GM23338 (cell line): ENCODE data around the gene CD63. TPM values are rescaled to one million over a fixed set of nuclear protein-coding genes. Genes with fewer than 3 reads are reported as not detected.

ENCODE experiments used
- ATAC-seq: fragments of 200-7000 bp; cut with Tn5 transposase; 3 replicates; pipeline ENCODE4 v1.9.1; 2020
- DNase-seq: peaks from one replicate; pipeline ENCODE4 v3.0.0-alpha.2; 2015; ENCODE audit warnings: low spot score
- H2AFZ ChIP-seq: fragments of 200-600 bp; sonication (generic); 2 replicates; pipeline ENCODE4 v1.8.0; 2016; ENCODE audit warnings: antibody characterized with exemption, mild to moderate bottlenecking, moderate library complexity
- H3F3A ChIP-seq: fragments of 200-600 bp; sonication (generic); replicated peaks from 2 replicates; pipeline ENCODE4 v1.8.0; 2017; ENCODE audit warnings: antibody characterized with exemption, mixed run types, low read depth
- H3K27ac ChIP-seq: fragments of 200-600 bp; sonication (generic); 2 replicates; pipeline ENCODE4 v1.6.1; 2016; ENCODE audit warnings: low read depth
- H3K27me3 ChIP-seq: fragments of 200-600 bp; sonication (generic); 2 replicates; pipeline ENCODE4 v1.8.0; 2016; ENCODE audit warnings: mild to moderate bottlenecking, mixed run types, moderate library complexity; ENCODE audit not compliant: insufficient read depth
- H3K36me3 ChIP-seq: fragments of 200-600 bp; sonication (generic); 2 replicates; pipeline ENCODE4 v1.8.0; 2016; ENCODE audit warnings: mild to moderate bottlenecking; ENCODE audit not compliant: insufficient read depth
- H3K4me1 ChIP-seq: fragments of 200-600 bp; sonication (generic); 2 replicates; pipeline ENCODE4 v1.8.0; 2016; ENCODE audit warnings: mild to moderate bottlenecking, moderate library complexity; ENCODE audit not compliant: insufficient read depth
- H3K4me2 ChIP-seq: fragments of 200-600 bp; sonication (generic); 2 replicates; pipeline ENCODE4 v1.7.1; 2017; ENCODE audit warnings: mixed run types
- H3K4me3 ChIP-seq: fragments of 200-600 bp; sonication (generic); 2 replicates; pipeline ENCODE4 v1.6.1; 2016; ENCODE audit warnings: mixed run types
- H3K79me2 ChIP-seq: fragments of 200-600 bp; sonication (generic); replicated peaks from 2 replicates; pipeline ENCODE4 v1.8.0; 2017; ENCODE audit warnings: mild to moderate bottlenecking; ENCODE audit not compliant: insufficient read depth
- H3K9me2 ChIP-seq: fragments of 200-600 bp; sonication (generic); 2 replicates; pipeline ENCODE4 v1.8.0; 2017; ENCODE audit not compliant: insufficient read depth
- H4K20me1 ChIP-seq: fragments of 200-600 bp; sonication (generic); replicated peaks from 2 replicates; pipeline ENCODE4 v1.8.0; 2017; ENCODE audit warnings: mild to moderate bottlenecking; ENCODE audit not compliant: insufficient read depth
- H3K27ac Mint-ChIP-seq: 2 replicates; pipeline ENCODE4 v1.8.0; 2020; ENCODE audit warnings: inconsistent platforms, mild to moderate bottlenecking, moderate library complexity, mixed read lengths
- H3K27me3 Mint-ChIP-seq: 3 replicates; pipeline ENCODE4 v1.8.0; 2022; ENCODE audit warnings: low read depth, mild to moderate bottlenecking, moderate library complexity, mixed read lengths, inconsistent platforms; ENCODE audit not compliant: insufficient read depth, poor library complexity
- H3K36me3 Mint-ChIP-seq: 3 replicates; pipeline ENCODE4 v1.8.0; 2021; ENCODE audit warnings: low read depth, mild to moderate bottlenecking, inconsistent platforms, moderate library complexity, mixed read lengths
- H3K4me1 Mint-ChIP-seq: 3 replicates; pipeline ENCODE4 v1.8.0; 2020; ENCODE audit warnings: mild to moderate bottlenecking, inconsistent platforms, mixed read lengths
- H3K4me3 Mint-ChIP-seq: 3 replicates; pipeline ENCODE4 v1.8.0; 2021; ENCODE audit warnings: moderate library complexity, mild to moderate bottlenecking, inconsistent platforms, mixed read lengths
- H3K9me3 Mint-ChIP-seq: 3 replicates; pipeline ENCODE4 v1.8.0; 2020; ENCODE audit warnings: moderate library complexity, mild to moderate bottlenecking, inconsistent platforms, mixed read lengths
- CREB1 ChIP-seq: fragments of 250-450 bp; sonication (Bioruptor Pico); IDR thresholded peaks from 2 replicates; pipeline ENCODE4 v1.5.0; 2020; ENCODE audit warnings: low read depth, mild to moderate bottlenecking, moderate library complexity
- EZH2 ChIP-seq: fragments of 200-600 bp; sonication (generic); IDR thresholded peaks from one replicate; pipeline ENCODE4 v1.8.0; 2017; ENCODE audit warnings: antibody characterized with exemption, mild to moderate bottlenecking, low read depth; ENCODE audit not compliant: unreplicated experiment
- EZH2phosphoT487 ChIP-seq: fragments of 200-600 bp; sonication (generic); IDR thresholded peaks from one replicate; pipeline ENCODE4 v1.8.1; 2018; ENCODE audit warnings: antibody characterized with exemption; ENCODE audit not compliant: unreplicated experiment
- JUNB ChIP-seq: IDR thresholded peaks from one replicate; pipeline ENCODE4 v1.6.1; 2016; ENCODE audit warnings: antibody characterized with exemption; ENCODE audit not compliant: unreplicated experiment
- NANOG ChIP-seq: IDR thresholded peaks from 2 replicates; pipeline ENCODE4 v1.6.1; 2016; ENCODE audit warnings: antibody characterized with exemption, borderline replicate concordance
- POLR2AphosphoS5 ChIP-seq: IDR thresholded peaks from 2 replicates; pipeline ENCODE4 v1.6.1; 2016; ENCODE audit warnings: antibody characterized with exemption, low read depth
- STAT1 ChIP-seq: IDR thresholded peaks from one replicate; pipeline ENCODE4 v1.6.1; 2016; ENCODE audit warnings: antibody characterized with exemption; ENCODE audit not compliant: unreplicated experiment
- ZNF114 ChIP-seq: fragments of 250-450 bp; sonication (Bioruptor Pico); IDR thresholded peaks from 2 replicates; pipeline ENCODE4 v1.5.0; 2020; ENCODE audit warnings: mild to moderate bottlenecking, moderate library complexity
- ZNF331 ChIP-seq: fragments of 250-450 bp; sonication (Bioruptor Pico); IDR thresholded peaks from 2 replicates; pipeline ENCODE4 v1.5.0; 2020; ENCODE audit warnings: low read depth, mild to moderate bottlenecking, moderate library complexity
- polyA plus RNA-seq: library from polyadenylated mRNA; unstranded; fragments of >200 nt; fragmentation: Nextera tagmentation; extraction: Ambion mirVana; gene quantifications from 2 replicates; pipeline ENCODE4 v1.2.1, GENCODE V29; 2016
- total RNA-seq: library from RNA; depleted of rRNA; stranded (reverse); fragments of >200 nt; shearing (Covaris generic); gene quantifications from 2 replicates; pipeline ENCODE4 v1.2.3, GENCODE V29; 2014
- TF ChIP-seq, protein P1 (sequence below): fragments of 250-450 bp; sonication (Bioruptor Pico); IDR thresholded peaks from 2 replicates; pipeline ENCODE4 v1.5.0; 2020; ENCODE audit warnings: mild to moderate bottlenecking, moderate library complexity
- TF ChIP-seq, protein P2 (sequence below), 2 experiments: fragments of 200-600 bp in 1 of 2; sonication (generic) in 1 of 2; conservative IDR thresholded peaks; 2 replicates each; pipeline versions ENCODE4 v1.5.1 to v1.6.1; 2016 to 2017; ENCODE audit warnings: antibody characterized with exemption in 2 of 2, low read depth in 2 of 2, mild to moderate bottlenecking in 2 of 2, moderate library complexity in 1 of 2
- TF ChIP-seq, protein P3 (sequence below): IDR thresholded peaks from one replicate; pipeline ENCODE4 v1.6.1; 2018; ENCODE audit warnings: antibody characterized with exemption; ENCODE audit not compliant: unreplicated experiment
- TF ChIP-seq, protein P4 (sequence below): IDR thresholded peaks from 2 replicates; pipeline ENCODE4 v1.6.1; 2016; ENCODE audit warnings: antibody characterized with exemption

CD63 gene
- total and polyA plus RNA-seq, 2 experiments from 2014 or later: 294 to 685 TPM

GRCh38 chr12:55727643-55728185, 1.1 kb downstream of the CD63 start:
- TF ChIP-seq, protein P1, sequence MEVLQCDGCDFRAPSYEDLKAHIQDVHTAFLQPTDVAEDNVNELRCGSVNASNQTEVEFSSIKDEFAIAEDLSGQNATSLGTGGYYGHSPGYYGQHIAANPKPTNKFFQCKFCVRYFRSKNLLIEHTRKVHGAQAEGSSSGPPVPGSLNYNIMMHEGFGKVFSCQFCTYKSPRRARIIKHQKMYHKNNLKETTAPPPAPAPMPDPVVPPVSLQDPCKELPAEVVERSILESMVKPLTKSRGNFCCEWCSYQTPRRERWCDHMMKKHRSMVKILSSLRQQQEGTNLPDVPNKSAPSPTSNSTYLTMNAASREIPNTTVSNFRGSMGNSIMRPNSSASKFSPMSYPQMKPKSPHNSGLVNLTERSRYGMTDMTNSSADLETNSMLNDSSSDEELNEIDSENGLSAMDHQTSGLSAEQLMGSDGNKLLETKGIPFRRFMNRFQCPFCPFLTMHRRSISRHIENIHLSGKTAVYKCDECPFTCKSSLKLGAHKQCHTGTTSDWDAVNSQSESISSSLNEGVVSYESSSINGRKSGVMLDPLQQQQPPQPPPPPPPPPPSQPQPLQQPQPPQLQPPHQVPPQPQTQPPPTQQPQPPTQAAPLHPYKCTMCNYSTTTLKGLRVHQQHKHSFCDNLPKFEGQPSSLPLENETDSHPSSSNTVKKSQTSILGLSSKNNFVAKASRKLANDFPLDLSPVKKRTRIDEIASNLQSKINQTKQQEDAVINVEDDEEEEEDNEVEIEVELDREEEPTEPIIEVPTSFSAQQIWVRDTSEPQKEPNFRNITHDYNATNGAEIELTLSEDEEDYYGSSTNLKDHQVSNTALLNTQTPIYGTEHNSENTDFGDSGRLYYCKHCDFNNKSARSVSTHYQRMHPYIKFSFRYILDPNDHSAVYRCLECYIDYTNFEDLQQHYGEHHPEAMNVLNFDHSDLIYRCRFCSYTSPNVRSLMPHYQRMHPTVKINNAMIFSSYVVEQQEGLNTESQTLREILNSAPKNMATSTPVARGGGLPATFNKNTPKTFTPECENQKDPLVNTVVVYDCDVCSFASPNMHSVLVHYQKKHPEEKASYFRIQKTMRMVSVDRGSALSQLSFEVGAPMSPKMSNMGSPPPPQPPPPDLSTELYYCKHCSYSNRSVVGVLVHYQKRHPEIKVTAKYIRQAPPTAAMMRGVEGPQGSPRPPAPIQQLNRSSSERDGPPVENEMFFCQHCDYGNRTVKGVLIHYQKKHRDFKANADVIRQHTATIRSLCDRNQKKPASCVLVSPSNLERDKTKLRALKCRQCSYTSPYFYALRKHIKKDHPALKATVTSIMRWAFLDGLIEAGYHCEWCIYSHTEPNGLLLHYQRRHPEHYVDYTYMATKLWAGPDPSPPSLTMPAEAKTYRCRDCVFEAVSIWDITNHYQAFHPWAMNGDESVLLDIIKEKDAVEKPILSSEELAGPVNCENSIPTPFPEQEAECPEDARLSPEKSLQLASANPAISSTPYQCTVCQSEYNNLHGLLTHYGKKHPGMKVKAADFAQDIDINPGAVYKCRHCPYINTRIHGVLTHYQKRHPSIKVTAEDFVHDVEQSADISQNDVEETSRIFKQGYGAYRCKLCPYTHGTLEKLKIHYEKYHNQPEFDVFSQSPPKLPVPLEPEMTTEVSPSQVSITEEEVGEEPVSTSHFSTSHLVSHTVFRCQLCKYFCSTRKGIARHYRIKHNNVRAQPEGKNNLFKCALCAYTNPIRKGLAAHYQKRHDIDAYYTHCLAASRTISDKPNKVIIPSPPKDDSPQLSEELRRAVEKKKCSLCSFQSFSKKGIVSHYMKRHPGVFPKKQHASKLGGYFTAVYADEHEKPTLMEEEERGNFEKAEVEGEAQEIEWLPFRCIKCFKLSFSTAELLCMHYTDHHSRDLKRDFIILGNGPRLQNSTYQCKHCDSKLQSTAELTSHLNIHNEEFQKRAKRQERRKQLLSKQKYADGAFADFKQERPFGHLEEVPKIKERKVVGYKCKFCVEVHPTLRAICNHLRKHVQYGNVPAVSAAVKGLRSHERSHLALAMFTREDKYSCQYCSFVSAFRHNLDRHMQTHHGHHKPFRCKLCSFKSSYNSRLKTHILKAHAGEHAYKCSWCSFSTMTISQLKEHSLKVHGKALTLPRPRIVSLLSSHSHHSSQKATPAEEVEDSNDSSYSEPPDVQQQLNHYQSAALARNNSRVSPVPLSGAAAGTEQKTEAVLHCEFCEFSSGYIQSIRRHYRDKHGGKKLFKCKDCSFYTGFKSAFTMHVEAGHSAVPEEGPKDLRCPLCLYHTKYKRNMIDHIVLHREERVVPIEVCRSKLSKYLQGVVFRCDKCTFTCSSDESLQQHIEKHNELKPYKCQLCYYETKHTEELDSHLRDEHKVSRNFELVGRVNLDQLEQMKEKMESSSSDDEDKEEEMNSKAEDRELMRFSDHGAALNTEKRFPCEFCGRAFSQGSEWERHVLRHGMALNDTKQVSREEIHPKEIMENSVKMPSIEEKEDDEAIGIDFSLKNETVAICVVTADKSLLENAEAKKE (CRISPR knock-in tag): no peak
- no peak for TF ChIP-seq EZH2phosphoT487
- TF ChIP-seq STAT1: no peak
- no peak for TF ChIP-seq NANOG
- TF ChIP-seq POLR2AphosphoS5: no peak
- no peak for TF ChIP-seq ZNF114 (CRISPR knock-in tag)
- TF ChIP-seq, protein P2, sequence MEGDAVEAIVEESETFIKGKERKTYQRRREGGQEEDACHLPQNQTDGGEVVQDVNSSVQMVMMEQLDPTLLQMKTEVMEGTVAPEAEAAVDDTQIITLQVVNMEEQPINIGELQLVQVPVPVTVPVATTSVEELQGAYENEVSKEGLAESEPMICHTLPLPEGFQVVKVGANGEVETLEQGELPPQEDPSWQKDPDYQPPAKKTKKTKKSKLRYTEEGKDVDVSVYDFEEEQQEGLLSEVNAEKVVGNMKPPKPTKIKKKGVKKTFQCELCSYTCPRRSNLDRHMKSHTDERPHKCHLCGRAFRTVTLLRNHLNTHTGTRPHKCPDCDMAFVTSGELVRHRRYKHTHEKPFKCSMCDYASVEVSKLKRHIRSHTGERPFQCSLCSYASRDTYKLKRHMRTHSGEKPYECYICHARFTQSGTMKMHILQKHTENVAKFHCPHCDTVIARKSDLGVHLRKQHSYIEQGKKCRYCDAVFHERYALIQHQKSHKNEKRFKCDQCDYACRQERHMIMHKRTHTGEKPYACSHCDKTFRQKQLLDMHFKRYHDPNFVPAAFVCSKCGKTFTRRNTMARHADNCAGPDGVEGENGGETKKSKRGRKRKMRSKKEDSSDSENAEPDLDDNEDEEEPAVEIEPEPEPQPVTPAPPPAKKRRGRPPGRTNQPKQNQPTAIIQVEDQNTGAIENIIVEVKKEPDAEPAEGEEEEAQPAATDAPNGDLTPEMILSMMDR (conservative IDR thresholded peaks at IDR 0.05; ENCODE audit: low read depth in 2 of 2): no peak
- TF ChIP-seq EZH2: no peak
- TF ChIP-seq CREB1 (CRISPR knock-in tag): no peak
- TF ChIP-seq, protein P3, sequence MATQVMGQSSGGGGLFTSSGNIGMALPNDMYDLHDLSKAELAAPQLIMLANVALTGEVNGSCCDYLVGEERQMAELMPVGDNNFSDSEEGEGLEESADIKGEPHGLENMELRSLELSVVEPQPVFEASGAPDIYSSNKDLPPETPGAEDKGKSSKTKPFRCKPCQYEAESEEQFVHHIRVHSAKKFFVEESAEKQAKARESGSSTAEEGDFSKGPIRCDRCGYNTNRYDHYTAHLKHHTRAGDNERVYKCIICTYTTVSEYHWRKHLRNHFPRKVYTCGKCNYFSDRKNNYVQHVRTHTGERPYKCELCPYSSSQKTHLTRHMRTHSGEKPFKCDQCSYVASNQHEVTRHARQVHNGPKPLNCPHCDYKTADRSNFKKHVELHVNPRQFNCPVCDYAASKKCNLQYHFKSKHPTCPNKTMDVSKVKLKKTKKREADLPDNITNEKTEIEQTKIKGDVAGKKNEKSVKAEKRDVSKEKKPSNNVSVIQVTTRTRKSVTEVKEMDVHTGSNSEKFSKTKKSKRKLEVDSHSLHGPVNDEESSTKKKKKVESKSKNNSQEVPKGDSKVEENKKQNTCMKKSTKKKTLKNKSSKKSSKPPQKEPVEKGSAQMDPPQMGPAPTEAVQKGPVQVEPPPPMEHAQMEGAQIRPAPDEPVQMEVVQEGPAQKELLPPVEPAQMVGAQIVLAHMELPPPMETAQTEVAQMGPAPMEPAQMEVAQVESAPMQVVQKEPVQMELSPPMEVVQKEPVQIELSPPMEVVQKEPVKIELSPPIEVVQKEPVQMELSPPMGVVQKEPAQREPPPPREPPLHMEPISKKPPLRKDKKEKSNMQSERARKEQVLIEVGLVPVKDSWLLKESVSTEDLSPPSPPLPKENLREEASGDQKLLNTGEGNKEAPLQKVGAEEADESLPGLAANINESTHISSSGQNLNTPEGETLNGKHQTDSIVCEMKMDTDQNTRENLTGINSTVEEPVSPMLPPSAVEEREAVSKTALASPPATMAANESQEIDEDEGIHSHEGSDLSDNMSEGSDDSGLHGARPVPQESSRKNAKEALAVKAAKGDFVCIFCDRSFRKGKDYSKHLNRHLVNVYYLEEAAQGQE: no peak
- TF ChIP-seq JUNB: no peak
- TF ChIP-seq, protein P4, sequence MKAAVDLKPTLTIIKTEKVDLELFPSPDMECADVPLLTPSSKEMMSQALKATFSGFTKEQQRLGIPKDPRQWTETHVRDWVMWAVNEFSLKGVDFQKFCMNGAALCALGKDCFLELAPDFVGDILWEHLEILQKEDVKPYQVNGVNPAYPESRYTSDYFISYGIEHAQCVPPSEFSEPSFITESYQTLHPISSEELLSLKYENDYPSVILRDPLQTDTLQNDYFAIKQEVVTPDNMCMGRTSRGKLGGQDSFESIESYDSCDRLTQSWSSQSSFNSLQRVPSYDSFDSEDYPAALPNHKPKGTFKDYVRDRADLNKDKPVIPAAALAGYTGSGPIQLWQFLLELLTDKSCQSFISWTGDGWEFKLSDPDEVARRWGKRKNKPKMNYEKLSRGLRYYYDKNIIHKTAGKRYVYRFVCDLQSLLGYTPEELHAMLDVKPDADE: no peak
- TF ChIP-seq ZNF331: no peak
- peaks cover 28% of the 10 kb centered on the region for H3K4me1 ChIP-seq
- H3K36me3 ChIP-seq: peaks cover 8% of the 10 kb centered on the region; the same call in 1 of the 2 replicates
- H3K4me3 ChIP-seq: peak overlapping the region; percentile 97
- H3K36me3 Mint-ChIP-seq: peaks cover 41% of the 10 kb centered on the region
- H3K27me3 Mint-ChIP-seq: peaks cover 14% of the 10 kb centered on the region
- no peaks in the 10 kb centered on the region for H3K27me3 ChIP-seq
- H3K9me3 Mint-ChIP-seq: no peaks in the 10 kb centered on the region
- H3K79me2 ChIP-seq: peaks cover 14% of the 10 kb centered on the region
- H4K20me1 ChIP-seq: 0 out of 2 replicates have a peak, but pooled peaks cover 6% of the 10 kb centered on the region
- H3K4me3 Mint-ChIP-seq: peak overlapping the region; percentile 86
- H3K4me1 Mint-ChIP-seq: peaks cover 39% of the 10 kb centered on the region
- no peak overlapping the region for H2AFZ ChIP-seq
- H3F3A ChIP-seq: peaks cover 16% of the 10 kb centered on the region; the same call in 1 of the 2 replicates
- no peak overlapping the region for H3K27ac ChIP-seq
- H3K9me2 ChIP-seq: no peaks in the 10 kb centered on the region
- peak overlapping the region; percentile 98 for H3K4me2 ChIP-seq
- DNase-seq (peak; percentile 30), ATAC-seq (no peak; the same call in 2 of the 3 replicates)
- peak overlapping the region; percentile 71; the same call in 1 of the 2 replicates for H3K27ac Mint-ChIP-seq
